Iris pigment epithelial cell (primary cell): ENCODE results near the gene HOXA7.

Experiments used
- DNase-seq: peaks from one replicate; pipeline ENCODE4 v3.0.0-alpha.2; 2011; ENCODE audit warnings: low read depth

HOXA7 gene

DNA sequence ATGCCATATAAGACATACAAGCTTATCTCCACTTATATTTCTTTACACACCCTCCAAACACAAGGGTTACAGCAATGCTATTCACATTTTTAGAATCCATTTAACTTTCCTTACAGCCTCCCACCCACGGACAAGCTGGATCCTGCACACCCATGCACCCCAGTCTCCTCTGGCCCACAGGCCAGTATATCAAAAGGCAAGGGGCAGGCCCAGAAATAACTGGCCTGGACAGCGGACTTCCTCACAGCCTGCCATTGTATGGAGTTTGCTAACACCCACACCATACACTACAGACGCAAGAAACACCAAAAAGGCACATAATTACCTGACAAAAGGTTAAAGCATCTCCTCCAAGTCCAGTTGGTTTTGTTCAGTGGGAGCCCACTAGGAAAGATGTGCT is 37.9 kb downstream of the HOXA7 start:
- DNase-seq = no peak

DNA sequence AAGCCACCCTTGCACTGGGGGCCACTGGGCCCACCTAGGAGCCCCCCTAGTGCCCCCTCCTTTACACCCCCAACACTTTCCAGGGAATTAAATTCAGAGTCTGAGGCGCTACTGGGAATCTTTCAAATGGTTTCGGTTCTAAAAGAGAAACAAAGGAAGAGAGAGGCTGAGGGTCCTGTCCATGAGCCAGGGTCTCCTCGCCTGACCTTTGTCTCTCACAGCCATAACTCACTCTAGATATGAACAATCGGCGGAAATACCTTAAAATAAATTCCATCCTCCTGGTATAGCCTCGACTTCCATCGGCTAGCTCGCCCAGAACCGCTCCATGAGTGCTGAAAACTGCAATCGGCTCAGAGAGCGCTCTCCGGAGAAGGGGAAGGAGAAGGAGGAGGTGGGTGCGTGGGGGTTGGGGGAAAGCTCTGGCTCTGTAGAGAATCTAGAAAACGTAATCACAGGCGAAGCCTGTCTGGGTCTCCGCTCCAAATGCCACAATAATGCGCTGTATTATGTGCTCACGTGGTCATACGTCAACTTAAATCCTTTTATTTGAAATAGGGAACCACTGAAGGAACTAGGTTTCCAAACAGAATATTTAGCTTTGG is 38.5 kb downstream of the HOXA7 start:
- DNase-seq = no peak

DNA sequence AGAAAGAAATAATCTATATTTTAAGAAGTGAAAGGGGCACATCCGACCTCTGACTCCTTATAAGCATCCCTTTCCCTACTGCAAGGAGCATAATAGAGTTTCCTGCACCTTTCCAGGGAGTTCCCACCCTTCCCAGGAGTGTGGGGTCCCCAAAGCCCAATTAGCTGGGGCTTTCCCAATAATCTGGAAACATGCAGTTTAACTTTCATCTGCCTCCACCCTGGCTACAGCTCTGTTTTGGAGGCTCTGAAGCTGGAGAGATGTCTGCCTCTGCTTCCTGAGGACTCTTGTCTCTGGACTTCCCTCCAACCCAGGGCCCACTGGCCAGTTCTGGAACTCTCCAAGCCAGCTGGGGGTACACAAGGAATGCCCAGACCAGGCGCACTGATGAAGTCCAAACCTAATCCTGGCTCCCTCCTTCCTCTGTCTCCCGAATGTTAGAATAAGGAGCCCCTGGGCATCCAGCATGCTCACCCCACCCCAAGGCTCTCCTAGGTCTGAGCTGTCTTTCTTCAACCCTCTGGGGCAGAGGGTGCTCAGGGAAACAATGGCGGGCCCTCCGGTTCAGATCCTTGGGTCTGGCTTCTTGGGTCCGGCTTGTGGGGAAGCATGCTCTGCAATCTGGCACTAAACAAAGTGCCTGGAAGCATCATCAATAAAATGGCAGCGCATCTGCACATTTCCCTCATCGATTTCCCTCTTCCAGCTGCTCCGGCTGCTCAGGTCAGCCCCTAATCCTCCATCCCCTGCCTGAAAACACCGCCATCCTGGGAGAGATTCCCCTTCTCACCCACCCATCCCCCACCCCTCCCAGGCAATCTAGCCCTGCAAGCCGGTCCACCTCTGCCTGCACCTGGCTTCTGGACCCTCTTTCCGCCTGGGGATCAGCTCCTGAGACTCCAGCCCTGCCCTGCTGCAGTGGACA is 39.3 kb downstream of the HOXA7 start:
- no peak for DNase-seq

DNA sequence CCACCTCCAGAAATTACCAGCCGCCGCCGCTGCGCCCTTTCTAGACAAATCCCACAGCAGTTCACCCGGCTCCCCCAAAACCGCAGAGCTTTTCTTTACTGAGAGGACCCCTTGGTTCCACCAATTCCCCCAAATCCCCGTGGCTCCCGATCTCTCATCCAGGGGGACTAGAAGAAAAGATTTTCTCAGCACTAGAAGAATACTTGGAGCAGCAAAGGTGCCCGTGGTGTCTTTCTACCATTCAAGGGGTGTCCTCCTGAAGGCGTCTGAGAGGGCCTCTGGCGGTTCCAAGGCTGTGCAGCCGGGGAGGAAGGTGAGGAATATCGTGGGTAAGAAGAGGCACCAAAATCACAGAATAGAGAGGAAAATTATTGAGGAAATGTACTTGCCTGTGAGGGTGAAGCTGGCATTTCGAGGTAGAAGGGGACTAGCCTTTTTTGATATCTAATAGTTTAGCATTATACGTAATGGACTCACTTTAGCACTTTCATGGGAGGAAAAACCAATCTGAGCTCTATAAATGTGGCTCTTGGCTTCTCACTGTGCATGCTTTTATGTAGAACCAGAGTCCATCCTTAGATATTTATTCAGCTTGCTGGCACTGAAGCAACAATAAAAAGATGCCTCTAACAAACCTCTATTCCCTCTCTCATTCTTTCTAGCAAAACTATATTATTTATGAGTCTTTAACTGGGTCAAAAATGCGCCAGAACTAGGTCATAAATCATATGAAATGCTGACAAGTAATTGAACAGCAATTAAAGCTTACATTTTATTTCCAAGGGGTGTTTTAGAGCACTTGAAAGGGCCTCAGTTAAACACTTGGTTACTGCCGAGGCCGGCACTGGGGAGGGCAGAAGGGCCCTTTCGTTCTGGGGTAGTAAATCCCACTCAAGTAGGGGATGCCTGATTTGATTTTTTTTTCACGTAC is 40.2 kb downstream of the HOXA7 start:
- DNase-seq = no peak

DNA sequence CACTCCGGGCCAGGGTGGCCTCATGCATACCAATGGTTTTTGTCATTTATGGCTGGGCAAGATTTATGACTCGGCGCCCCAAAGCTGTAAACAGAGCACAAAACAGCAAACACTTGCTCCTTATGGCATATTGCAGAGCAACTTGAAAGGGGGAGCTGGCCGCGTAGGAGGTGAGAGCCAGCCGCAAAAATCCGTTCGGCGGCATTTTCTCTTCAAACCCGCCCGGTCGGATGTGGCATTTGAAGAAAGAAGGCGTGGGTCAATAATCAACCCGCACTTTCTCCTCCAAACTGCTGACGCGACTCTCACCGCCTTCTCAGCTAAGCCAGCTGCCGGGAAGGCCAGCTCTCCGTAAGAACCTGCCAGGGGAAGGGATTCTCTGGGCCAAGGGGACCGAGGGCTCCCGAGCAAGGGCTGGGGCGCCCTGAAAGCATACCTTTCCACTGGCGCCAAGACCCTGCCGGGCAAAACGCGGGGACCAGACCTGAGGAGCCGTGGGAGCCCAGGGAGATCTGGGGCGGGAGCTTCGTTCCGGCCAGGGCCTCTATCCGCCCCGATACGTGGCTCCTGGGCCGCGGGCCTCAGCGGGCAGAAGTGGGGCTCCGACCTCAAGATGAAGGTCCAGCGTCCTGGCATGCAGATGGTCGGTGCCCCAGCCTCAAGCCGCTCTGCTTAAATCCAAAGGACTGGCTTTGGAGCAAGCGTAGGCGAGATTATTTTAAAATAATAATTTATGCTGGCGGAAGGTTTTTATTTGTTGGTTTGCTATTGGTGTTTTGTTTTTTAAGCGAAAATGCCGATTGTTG is 41.1 kb downstream of the HOXA7 start:
- DNase-seq = no peak

DNA sequence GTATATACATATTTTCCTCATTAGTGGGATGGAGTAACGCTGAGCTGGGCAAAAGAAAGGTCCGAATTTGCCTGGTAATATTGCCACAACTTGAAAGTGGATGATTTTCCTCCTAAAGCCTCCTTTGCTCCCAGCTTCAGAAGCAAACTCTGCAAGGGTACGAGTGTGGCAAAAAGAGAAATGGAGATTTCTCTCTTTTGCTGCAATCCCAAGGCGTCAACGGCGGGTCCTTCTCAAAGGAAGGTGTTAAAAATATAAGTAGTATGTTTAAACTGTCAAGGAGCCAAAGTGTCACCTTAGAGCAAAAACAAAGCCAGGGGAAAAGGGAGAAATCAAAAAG is 41.6 kb downstream of the HOXA7 start:
- DNase-seq = no peak

DNA sequence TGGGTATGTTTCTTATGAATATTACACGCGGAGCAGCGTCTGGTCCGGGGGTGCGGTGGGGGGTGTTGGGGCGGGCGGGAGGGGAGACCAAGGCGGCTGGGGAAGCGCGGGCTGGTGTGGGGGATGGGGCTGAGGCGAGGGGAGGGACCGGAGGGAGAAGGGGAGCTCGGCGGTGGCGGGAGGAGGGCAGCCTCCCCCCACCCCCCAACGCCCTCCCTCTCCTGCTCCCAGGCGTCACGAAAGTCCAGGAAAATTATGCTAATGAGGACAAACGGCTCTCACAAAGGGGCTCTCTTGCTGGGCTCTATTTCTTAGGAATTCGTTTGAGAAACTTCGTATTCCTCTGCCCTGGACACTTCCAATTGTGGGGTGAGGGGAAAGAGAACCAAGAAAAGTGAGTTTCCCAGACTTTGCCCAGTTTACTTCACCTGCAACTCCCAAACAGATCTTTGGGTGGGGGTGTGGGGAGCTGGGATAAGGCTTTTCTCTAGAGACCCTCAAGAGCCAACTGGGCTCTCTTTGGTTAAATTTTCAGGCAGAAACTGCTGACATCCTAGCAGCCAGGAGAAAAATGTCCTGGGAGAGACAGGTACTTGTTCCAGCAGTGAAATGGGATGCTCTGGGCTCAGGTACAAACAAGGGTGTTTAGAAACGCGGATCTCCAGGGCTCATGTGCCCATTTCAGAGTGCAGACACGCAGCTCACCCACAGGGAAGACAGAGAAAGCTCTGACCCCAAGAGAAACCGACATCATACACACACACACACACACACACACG is 42.3 kb downstream of the HOXA7 start:
- DNase-seq = no peak

DNA sequence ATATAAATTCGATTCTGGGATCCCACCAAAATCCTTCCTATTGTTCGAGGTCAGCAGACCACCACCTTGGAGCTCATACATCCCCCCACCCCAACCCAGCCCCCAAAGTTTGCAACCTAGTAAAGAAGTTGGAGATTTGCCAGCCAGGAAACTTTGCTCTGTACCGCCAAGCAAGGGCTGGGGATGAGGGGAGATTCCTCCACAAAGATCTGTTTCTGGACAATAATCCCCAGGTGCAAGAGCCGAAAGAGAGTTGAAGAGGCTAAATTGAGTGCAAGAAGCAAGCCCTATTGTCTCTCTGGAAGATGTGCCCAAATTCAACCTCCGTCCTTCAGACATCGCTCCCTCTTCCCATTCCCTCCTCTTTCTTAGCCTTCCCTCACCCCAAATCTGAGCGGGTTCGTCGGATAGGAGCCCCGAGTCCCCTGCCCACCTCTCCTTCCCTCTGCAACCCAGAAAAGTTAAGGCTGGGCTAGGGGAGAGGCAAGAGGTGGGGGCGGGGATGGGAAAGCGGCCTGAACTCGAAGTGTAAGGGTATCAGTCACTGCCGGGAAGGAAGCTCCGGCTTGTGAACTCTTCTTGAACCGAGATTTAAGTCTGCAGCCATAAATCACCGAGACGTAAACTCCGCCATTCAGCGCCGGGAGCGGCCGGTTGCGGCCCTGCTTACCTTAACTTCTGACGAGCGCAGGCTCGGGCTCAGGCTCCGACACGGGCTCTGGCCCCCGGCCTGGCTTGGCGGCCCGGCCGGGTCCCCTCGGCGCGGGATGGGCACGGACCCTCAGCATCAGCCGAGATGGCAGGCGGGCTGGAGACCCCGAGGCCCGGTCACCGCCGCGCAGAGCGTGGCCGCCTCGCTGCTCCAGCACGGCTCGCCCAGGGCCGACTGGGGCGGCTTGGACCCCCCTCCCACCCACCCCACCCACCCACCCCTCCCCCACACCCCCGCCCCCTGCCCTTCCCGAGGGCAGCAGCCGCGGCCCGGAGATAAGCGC is 43.2 kb downstream of the HOXA7 start:
- no peak for DNase-seq

DNA sequence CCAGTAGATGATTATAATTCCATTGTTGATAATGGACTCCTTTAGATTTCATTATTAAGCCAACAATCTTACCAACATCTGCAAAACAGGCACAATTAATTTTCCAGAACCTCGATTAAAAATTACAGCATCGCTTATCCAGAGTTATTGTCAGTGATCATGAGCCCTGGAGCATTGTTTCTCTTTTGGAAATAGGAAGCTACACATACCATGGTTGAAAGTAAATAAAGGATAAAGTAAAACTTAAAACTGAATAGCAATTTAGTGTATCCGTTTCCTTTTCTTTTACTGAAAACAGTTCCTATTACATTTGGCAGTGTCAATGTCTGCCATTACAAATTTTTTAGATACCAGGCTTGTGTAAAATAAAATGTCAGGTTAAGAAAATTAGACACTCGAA is 44.1 kb downstream of the HOXA7 start:
- DNase-seq = no peak

DNA sequence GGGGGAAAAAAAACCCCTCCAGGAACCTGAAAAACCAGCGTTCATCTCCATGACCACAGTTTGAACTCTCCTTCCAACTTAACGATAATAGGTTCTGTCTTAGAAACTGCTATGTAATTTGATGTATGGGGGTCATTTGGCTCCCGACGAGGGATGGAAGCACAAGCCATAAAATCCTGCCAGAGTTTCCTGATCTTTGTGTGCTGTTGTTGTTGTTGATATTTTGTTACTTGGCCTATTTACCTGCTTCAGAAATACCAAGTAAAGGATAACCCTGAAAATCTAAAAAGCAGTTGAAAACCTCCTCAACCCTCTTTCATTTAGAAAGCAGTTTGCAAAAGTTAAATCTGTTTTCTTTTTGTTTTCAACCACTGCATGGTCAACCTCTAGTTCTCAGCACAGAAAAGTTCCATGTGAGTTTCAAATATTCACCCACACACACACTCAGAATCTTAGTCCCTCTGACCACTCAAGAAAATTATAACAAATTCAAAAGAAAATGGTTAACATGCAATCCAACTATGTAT is 44.7 kb downstream of the HOXA7 start:
- DNase-seq = no peak

DNA sequence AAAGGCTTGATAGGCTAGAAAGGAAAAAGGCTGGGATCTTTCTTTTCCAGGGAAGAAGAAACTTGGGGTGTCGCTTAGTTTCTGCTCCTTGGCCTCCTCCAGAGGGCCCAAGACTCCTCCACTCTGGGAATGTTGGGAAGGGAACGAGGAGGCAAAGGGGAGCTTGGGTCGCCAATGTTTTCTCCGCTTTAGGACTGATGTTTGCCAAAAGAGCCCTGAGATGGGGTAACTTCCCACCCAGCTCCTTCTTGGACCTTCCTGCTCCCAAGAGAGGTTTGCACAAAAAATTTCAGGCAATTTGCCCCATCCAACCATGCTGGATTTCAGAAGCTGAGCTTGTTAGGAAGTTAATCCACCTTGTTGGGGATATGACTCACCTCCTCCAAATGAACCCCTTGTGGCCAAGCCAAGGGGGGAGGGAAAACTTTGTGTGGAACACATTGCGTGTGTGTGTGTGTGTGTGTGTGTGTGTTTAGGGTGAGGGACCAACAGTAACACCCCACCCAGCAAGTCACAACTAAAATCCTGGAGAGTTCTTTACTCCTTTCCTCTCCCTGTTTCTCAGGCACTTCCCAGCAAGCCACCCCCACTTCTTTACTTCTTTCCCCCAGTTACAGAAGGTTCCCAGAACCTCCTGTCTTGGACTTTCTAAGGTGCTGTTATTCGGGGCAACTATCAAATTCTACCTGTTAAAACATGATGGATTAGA is 45.3 kb downstream of the HOXA7 start:
- DNase-seq = no peak

DNA sequence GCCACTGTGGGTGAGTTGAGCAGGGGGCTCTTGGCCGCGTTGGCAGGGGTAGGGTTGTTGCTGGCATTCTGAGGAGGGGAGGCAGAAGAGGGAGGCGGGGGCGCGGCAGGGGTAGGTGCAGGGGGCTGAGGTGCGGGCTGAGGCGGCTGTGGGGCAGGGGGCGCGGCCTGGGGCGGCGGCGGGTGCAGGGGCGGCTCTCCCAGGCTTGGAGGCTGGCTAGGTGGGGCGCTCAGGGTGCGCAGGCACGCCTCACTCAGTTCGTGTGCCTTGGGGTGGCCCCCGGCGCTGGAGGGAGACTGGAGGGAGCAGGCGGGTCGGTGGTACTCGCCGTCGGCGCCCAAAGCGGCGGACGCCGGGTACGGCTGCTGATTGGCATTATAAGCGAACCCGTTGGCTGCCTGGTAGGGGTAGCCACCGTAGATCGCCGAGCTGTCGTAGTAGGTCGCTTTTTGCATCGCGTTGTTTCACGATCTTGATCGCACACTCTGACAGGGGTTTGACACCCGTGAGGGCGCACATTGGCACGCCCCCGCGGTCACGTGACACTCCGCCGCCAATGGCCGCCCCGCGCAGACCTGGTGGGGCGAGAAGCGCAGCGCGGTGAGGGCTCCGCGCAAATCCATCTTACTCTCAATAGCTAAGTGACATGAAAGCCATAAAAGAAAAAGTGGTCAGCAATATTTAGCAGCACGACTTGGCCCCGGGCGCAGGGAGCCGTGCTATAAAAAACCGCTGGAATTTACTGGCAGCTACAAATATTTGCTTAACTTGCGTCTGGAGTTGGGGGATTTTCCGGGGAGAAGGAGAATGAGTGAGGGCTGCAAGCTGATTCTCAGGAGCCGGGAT is 46.1 kb downstream of the HOXA7 start:
- DNase-seq = no peak

DNA sequence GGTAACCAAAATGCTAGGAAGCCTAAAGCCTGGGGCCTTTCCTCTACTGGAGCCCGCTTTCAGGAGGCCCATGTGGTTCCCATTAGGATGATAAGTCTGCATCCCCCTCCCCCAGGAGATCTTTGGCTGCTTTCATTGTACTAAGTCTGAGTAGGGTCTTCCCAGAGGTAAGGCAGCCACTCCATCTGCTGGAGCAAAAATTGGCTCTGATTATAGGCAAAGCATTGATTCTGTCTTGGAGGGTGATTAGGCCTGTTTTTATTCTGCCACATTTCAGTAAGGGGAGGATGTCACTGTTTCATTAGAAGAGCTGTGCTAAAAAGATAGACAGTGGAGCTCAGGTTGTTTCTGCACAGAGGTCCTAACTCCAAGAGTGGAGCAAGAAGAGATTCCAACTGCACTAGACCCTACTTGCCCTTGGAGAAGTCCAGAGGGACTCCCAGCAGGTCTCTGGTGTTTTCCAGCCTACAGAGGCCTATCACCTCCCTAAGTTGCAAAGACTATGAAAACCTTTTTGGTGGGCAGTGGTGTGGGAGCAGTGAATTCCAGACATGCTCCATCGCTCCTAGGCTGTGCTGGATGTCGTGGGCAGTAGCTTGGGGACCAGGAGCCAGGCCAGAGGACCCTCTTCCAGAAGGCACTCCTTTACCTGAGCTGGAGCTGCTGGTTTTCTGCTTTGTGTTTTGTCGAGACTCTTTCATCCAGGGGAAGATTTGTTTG is 46.8 kb downstream of the HOXA7 start:
- DNase-seq = no peak

DNA sequence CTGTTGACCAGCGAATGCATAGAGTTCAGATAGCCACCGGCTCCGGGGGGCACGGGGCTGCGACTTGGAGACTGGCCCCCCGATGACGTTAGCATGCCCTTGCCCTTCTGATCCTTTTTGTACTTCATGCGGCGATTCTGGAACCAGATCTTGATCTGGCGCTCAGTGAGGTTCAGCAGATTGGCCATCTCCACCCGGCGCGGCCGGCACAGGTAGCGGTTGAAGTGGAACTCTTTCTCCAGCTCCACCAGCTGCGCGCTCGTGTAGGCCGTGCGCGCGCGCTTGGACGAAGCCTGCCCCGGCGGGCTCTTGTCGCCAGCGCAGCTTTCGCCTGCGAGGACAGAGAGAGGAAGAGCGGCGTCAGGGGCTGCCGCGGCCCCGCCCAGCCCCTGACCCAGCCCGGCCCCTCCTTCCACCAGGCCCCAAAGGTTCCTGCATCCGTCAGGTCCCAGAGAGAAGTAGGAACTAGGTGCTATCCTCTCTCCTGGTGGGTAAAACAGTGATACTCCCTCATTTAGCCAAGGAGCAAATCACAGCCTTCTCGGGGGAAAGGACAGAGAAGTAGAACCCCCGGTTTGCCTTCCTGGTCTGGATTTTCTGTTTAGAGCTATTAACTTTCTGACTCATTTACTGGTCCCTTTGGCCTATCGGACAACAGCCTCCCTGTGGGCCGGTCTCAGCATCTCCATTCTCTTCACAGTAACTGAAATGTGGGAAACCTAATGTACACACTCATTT is 47.9 kb downstream of the HOXA7 start:
- DNase-seq = no peak

DNA sequence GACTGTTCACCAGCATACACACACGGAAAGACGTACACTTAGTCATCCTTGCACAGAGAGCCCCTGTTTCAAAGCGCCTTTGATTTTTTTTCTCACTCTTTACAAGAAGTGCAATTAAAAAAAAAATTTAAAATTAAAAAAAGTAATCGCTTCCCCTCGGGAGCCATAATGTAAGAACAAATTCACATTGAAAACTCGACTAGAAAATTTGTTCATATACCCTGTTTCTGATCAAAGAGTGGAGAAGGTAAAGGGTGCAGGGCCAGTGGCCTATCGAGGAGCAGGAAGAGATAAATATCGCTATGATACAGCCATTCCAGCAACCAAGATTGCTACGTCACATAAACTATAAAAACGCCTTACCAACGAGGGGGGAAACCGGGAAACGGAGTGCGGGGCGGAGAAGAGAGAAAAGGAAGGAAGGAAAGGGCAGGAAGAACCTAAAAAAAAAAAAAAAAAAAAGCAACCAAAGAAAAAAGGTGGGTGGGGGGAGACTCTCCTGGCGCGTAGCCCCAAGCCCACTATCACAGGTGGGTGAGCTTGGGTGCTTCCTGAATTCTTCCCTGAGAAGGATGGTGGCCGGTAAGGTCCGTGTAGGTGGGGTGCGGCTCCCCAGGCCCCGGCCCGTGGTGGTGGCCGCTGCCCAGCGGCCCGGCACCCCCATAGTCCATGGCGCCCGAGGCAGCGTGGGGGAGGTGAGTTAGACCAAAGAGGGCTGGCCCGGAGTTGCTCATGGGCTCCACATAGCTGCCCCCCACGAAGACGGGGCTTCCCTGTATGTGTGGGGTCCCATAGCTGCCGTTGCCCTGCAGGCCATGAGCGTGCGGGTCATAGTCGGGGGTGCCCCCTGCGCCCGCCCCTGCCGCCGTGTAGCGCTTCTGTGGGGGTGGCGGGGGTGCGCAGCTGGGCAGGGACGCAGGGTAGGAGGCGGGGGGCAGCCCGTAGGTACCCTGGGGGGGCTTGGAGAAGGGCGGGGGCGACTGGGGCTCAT is 48.8 kb downstream of the HOXA7 start:
- no peak for DNase-seq
